GM12801 (cell line): ENCODE results near the gene VNN1.

Experiments
- TF ChIP-seq, protein P1 (sequence below): IDR thresholded peaks from one replicate; pipeline ENCODE4 v1.5.1; 2011; ENCODE audit warnings: control low read depth; ENCODE audit not compliant: insufficient read length; ENCODE audit errors: extremely low read depth

VNN1 gene, protein sequence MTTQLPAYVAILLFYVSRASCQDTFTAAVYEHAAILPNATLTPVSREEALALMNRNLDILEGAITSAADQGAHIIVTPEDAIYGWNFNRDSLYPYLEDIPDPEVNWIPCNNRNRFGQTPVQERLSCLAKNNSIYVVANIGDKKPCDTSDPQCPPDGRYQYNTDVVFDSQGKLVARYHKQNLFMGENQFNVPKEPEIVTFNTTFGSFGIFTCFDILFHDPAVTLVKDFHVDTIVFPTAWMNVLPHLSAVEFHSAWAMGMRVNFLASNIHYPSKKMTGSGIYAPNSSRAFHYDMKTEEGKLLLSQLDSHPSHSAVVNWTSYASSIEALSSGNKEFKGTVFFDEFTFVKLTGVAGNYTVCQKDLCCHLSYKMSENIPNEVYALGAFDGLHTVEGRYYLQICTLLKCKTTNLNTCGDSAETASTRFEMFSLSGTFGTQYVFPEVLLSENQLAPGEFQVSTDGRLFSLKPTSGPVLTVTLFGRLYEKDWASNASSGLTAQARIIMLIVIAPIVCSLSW

DNA sequence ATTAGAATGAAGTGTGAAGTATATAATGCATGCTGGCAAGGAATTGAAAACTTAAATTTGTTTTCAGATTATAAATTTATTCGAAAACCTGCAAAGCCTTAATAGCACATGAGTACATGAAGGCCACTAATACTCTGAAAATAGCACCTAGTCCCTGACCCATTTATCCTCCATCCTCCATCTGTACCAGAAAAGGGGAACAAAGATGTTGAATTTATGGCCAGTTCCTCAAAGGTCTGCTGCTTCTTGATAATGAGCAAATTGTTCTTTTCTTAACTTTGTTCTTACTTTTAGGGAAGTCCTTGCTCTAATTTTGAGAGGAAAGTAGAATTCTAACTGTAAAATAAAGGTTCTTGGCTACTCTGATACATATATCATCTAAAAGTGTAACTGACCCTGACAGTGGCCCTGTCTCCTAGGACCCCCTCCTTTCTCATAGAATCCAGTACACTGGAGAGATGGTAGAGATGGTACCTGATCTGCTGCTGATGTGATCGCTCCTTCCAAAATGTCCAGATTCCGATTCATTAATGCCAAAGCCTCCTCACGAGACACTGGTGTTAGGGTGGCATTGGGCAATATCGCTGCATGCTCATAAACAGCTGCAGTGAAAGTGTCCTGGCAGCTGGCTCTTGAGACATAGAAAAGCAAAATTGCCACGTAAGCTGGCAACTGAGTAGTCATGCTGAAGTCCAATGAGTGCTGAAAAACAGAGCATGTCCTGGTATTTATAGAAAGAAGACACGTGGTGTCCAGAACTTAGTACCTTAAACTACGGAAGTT, at the start of gene VNN1:
Gene VNN1 (minus strand): TSS at position 704 of the 783 bp plus-strand sequence. CDS start 20 bp downstream, at position 684.
- TF ChIP-seq, protein P1, sequence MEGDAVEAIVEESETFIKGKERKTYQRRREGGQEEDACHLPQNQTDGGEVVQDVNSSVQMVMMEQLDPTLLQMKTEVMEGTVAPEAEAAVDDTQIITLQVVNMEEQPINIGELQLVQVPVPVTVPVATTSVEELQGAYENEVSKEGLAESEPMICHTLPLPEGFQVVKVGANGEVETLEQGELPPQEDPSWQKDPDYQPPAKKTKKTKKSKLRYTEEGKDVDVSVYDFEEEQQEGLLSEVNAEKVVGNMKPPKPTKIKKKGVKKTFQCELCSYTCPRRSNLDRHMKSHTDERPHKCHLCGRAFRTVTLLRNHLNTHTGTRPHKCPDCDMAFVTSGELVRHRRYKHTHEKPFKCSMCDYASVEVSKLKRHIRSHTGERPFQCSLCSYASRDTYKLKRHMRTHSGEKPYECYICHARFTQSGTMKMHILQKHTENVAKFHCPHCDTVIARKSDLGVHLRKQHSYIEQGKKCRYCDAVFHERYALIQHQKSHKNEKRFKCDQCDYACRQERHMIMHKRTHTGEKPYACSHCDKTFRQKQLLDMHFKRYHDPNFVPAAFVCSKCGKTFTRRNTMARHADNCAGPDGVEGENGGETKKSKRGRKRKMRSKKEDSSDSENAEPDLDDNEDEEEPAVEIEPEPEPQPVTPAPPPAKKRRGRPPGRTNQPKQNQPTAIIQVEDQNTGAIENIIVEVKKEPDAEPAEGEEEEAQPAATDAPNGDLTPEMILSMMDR, result no peak

DNA sequence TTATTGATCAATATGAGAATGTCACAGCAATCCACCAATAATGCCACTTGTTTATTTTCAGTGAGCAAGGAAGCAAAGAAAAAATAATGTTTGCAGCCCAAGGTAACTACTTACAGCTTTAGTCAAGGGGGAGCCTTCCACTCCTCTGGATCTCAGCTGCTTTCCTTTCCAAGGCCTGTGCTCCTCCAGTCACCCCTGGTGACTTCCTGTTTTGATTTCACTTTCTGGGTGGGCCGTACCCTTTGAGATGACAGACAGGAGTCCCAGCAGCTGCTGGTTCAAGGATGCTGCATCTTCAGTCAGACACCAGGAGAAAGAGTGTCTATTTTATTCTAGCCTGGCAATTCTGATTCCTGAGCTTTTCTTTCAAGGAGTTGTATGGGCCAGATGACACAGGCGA, 49.4 kb upstream of the VNN1 start:
- TF ChIP-seq, protein P1, result no peak

DNA sequence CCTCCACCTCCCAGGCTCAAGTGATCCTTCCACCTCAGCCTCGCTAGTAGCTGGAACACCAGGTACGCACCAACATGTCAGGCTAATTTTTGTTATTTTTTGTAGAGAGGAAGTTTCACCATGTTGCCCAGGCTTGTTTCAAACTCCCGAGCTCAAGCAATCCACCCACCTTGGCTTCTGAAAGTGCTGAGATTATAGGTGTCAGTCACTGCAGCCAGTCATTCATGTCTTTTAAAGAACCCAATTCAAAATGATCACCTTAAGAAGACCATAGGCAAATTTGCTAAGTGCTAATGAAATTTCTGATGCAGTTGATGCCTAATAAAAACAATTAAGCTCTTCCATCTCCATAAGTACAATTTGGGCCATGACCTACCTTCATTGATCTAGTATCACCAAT, 46.4 kb upstream of the VNN1 start:
- TF ChIP-seq, protein P1, result no peak

DNA sequence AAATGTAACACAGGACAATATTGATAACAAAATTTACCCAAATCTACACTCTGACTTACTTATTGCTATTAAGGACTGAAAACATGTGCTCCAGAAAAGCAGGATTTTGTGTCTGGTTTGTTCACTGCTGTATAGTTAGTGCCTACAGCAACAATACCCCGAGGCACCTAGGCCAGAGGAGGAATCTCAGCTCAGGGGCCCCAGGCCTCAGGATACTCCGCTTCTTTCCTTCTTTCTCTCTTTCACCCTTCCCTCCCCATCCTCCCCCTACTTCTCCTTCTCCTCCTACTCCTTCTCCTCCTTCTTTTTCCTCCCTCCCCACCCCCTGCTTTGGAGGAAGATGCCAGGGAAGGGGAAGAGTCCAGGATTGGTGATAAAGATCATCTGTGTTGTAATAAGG, 44.8 kb upstream of the VNN1 start:
- TF ChIP-seq, protein P1, result no peak

DNA sequence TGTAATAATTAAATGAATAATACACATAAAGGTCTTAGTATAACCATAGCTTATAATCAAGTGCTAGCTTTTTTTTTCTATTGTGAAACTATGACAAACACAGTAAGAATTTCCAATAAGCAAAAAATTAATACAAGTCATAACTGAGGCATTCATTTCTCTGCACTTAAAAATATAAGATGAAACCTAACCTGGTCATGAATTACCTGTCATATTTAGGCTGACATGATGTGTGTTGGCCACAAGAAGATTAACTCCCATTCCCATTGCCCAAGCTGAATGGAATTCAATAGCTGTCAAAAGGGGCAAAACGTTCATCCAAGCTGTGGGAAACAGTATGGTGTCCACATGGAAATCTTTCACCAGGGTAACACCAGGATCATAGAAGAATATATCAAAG, 38.4 kb upstream of the VNN1 start:
- TF ChIP-seq, protein P1, result no peak

DNA sequence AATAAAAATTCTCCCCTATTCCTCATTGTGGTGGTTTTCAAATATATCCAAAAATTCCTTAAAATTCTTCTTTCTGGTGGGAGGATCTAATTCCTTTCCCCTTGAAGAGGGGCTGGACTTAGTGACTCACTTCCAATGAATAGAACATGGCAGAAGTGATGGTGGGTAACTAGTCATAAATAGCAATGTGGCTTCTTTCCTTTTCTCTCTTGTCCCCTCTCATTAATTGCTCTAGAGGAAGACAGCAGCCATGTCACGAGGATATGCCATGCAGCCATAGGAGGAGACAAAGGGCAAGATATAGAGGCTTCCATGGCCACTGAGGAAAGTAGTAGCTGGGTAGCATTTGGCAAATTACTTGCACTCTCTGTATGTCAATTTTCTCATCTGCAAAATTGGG, 38.0 kb upstream of the VNN1 start:
- TF ChIP-seq, protein P1, result no peak

DNA sequence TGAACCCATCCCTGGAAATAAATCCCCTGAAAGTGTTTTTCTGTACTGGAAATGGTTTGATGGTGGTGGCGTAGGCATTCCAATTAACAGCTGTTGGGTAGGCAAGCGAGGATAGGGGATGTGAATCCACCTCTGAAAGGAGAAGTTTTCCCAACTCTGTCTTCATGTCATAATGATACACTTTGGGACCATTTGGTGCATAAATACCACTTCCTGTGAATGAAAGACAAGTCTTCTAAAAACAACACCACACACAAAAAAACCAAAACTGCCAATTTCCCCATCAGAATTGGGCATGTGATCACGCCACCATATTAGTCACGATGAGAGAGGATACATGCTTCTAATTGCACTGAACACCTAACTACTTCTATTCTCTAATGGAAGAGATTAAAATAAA, 37.5 kb upstream of the VNN1 start:
- TF ChIP-seq, protein P1, result no peak
